ENCODE results near the gene AFAP1.

AFAP1 gene

DNA sequence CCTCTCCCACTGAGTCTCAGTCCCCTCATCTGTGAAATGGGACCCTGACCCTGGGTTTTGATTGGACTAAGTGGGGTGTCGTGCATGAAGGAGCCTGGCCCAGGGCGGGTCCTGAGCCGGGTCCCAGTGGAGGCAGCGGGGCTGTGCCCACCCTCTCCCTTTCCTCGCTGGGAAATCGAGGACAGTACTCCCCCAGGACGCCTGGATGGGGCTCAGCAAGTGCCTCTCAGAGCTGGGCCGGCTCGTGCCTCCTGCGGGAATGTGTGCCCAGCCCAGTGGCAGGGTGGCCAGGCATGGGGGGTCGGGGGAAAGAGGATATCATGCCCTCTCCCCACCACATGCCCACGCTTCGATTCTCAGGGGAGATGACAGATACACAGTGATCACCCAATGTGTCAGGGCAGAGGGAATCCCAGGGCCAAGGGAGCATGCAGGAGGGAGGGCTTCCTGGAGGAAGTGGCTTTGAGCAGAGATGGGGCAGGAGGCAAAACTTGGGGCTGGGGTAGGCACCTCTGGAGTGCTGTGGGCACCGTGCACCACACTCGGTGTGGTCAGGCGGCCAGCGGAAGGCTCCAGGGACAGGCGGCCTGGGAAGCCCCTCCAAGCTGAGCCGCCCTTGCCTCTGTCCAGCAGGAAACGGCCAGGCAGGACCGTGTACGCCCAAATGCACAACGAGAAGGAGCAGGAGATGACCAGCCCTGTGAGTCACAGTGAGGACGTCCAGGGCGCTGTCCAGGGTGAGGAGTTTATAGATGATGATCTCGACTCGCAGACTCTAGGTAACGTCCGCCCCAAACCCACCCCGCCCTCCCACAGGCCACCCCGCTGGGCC is 203.0 kb downstream of the AFAP1 start:
- no peak for DNase-seq (ENCODE audit: low spot score)

DNA sequence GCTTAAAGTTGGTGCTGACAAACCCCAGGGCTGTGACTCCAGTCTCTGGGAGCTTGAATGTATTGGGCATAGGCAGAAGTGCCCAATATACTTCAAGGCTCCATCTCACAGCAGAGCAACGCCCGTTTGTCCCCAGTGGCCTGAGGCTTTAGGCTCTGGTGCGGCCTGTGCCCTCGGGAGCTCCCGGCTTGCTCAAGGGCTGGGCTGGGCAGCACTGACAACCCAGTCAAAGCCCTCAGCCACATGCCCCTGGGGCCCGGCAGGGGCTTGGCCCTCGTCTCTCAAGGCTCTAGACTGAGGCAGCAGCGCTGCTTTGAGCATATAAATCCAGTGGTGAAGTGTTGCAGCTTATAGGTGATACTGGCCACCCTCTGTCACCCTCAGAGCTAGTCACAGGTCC is 203.7 kb downstream of the AFAP1 start:
- no peak for DNase-seq (ENCODE audit: low spot score)

GRCh38 chr4:7735395-7735794 is 204.3 kb downstream of the AFAP1 start:
- no peak for DNase-seq (ENCODE audit: low spot score)

- DNase-seq (ENCODE audit: low spot score): no peak
Measured at GRCh38 chr4:7734651-7735260, 204.9 kb downstream of the AFAP1 start.

- DNase-seq (ENCODE audit: low spot score): no peak
Measured at GRCh38 chr4:7733801-7734650, 205.6 kb downstream of the AFAP1 start.

DNA sequence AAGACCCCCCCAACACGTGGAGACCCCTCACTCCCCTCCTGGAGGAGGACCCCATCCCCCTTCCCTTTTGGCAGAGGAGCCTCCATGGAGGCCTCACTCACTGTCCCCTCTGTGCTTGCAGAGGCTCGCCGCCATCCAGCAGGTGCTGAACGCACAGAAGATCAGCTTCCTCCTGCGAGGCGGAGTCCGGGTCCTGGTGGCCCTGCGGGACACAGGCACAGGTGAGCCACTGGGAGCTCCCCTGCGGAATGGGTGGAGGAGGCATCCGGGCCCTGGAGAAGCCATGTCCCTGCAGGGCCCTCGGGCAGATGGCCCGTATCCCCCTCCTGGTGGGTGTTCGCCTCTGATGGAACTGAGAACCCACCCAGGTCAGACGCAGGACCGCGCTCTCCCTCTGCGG is 206.5 kb downstream of the AFAP1 start:
- no peak for DNase-seq (ENCODE audit: low spot score)

GRCh38 chr4:7732263-7732662 is 207.4 kb downstream of the AFAP1 start:
- no peak for DNase-seq (ENCODE audit: low spot score)

DNA sequence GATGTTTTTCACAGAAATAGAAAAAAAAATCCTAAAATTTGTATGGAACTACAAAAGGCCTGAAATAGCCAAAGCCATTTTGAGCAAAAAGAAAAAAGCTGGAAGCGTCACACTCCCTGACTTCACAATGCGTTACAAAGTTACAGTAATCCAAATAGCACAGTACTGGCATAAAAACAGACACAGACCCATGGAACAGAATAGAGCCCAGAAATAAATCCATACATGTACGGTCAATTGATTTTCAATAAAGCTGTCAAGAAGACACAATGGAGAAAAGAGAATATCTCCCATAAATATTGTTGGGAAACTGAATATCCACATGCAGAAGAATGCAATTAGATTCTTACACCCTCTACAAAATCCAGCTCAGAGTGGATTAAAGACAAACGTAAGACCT is 208.2 kb downstream of the AFAP1 start:
- DNase-seq (ENCODE audit: low spot score): no peak

DNA sequence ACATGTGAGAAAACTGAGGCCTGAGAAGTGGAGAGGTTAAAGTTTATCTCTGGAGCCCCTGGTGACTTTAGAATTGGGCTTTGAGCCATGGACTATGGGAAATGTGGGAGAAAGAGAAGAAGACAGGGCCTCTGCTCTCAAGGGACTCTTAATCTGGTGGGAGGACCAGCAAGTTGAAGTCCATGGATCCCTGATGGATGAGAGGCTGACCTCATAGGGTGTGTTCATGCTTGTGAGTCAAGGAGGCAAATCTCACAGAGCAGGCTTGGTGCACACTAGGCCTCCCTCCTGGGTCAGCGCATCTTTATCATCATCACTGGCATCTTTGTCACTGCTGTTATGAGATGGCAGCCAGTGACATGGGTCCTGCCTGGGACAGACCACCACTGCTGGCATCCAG is 211.9 kb downstream of the AFAP1 start:
- DNase-seq (ENCODE audit: low spot score): no peak

DNA sequence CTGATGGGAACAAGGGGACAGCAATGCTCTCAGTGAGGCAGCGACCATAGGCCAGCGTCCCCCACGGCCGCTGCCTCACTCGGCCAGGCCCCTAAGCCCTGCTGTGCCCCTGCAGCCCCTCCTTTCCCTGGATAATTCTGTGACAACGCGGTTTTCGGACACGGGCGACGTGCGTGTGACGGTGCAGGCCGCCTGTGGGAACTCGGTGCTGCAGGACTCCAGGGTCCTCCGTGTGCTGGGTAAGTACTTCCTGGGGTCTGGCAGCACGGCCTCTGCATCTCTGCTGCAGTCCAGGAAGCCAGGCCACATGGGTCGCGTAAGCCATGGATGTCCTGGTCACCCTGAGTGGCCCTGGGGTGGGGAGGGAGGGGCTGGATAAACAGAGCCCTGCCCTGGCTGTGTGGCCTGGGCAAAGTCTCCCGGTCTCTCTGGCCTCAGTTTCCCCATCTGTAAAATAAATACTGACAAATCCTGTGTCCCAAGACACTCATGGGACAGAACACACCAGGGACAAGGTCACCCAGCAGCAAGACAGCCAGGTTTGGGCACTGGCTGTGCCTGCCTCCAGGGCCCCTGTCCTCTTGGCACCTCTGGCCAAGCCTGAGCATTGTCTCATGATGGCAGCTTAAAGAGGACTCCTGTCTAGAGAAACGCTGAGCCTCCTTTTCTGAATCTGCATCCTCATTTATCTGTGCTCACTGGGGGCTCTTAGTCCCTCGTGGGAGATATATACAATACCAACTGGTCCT is 212.8 kb downstream of the AFAP1 start:
- DNase-seq (ENCODE audit: low spot score): no peak

GRCh38 chr4:7725951-7726350 is 213.7 kb downstream of the AFAP1 start:
- DNase-seq (ENCODE audit: low spot score): no peak

- no peak for DNase-seq (ENCODE audit: low spot score)
Measured at GRCh38 chr4:7723625-7724024, 216.0 kb downstream of the AFAP1 start.

- DNase-seq (ENCODE audit: low spot score): no peak
Measured at GRCh38 chr4:7722766-7723387, 216.8 kb downstream of the AFAP1 start.

- DNase-seq (ENCODE audit: low spot score): no peak
Measured at GRCh38 chr4:7721984-7722551, 217.6 kb downstream of the AFAP1 start.

- no peak for DNase-seq (ENCODE audit: low spot score)
Measured at GRCh38 chr4:7719354-7720174, 220.1 kb downstream of the AFAP1 start.

DNA sequence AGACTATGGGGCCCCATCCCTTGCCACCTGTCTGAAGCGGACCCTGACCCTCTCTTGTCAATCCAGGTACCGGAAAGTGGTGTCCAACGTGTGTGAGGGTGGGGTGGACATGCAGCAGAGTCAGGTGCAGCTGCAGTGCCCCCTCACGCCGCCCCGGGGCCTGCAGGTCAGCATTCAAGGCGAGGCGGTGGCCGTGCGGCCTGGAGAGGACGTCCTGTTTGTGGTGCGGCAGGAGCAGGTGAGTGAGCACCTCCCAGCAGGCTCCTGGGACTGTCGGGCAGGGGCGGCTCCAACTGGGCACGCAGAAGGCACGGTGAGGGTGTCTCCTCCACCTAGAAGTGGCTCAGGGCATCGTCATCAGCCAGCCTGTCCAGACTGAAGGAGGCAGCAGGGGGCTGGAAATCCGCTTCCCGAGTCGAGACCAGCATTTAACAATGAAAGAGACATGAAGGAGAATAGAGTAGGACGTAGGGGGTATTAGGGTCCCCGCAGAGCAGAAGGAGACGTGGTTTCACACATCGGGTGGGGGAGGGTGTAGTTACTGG is 221.6 kb downstream of the AFAP1 start:
- no peak for DNase-seq (ENCODE audit: low spot score)

DNA sequence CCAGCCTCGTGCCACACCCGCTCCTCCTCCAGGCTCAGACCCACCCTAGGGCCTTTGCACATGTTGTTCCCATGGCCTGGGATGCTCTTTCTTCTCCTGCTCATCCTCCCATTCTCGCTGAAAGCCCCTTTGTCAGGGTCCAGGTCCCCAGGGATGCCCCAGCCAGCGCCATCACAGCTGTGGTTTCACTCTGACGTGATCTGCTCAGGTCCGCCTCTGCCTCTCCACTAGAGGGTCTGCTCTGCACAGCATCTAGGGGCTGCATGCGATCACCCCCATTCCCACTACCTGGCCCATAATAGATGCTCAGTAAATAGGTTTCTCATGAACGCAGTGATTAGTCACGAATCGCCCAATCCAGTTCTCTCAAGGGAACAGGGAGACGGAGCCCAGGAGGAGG is 222.5 kb downstream of the AFAP1 start:
- DNase-seq (ENCODE audit: low spot score): no peak

- no peak for DNase-seq (ENCODE audit: low spot score)
Measured at GRCh38 chr4:7716010-7716721, 223.5 kb downstream of the AFAP1 start.

DNA sequence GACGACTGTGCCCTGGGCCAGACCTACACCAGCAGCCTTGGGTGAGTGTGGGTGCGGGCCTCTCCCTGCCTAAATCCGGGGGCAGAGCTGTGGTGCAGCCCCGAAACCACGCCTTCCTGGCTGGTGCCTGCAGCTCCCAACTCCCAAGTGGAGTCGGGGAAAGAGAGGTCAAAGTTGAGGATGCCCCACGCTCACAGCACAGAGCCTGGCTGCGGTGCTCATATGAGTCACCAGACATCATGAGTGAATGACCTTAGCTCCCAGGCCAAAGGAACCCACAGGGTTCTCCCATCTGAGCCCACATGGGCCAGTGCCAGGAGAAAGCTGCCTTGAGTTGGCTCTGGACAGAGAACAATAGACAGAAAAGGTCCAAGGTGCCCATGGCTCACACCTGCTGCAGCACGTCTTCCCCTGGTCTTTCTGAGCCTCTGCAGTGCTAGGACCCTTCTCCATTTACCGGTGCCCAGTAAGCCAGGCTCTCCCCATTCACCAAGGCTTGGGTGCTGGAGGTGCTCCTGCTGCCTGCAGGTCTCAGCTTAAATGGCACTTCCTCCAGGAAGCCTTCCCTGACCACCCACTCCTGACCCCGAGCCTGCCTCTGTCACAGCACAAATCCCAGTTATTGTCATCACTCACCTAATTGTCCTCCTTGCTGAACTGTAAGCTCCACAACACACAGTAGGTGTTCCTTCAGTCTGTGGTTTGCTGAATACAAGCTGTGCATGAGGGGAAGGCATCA is 224.2 kb downstream of the AFAP1 start:
- DNase-seq (ENCODE audit: low spot score): no peak
